HEK293 (cell line): ENCODE results near the gene ISM2.

Source experiments
- CTCF ChIA-PET: fragments of 350-600 bp; formaldehyde crosslinking; extraction: SDS; loops from one replicate; lab custom pipeline; 2021; ENCODE audit warnings: antibody characterized with exemption; lab: Yijun Ruan, JAX
- POLR2A ChIA-PET: fragments of 300-600 bp; formaldehyde crosslinking; extraction: SDS; loops from one replicate; lab custom pipeline; 2020; ENCODE audit warnings: antibody characterized with exemption, inconsistent platforms; lab: Yijun Ruan, JAX
- H3K27ac ChIP-seq: fragments of 200-500 bp; sonication (Bioruptor generic); 2 replicates; pipeline ENCODE4 v1.5.1; 2014; ENCODE audit warnings: low read depth, low read length, control low read depth, inconsistent platforms; ENCODE audit errors: extremely low read depth
- H3K36me3 ChIP-seq, 2 experiments: fragments of 200-500 bp in 1 of 2; sonication (Bioruptor generic) in 1 of 2; 1 replicate in 1 of 2; 2 replicates in 1 of 2; pipeline ENCODE4 v1.5.1; 2014 to 2017; ENCODE audit warnings: inconsistent platforms in 2 of 2, low read length in 2 of 2; ENCODE audit not compliant: control insufficient read depth in 2 of 2, insufficient read depth in 1 of 2
- H3K4me1 ChIP-seq: fragments of 200-500 bp; sonication (Bioruptor generic); 2 replicates; pipeline ENCODE4 v1.5.1; 2014; ENCODE audit warnings: mild to moderate bottlenecking, low read length, inconsistent platforms; ENCODE audit not compliant: control insufficient read depth, insufficient read depth
- H3K4me3 ChIP-seq: 2 replicates; pipeline ENCODE4 v1.5.1; 2011; ENCODE audit warnings: low read depth, mild to moderate bottlenecking, control low read depth, low read length, moderate library complexity
- H3K9me3 ChIP-seq: fragments of 200-500 bp; sonication (Bioruptor generic); 2 replicates; pipeline ENCODE4 v1.5.1; 2014; ENCODE audit warnings: low read depth, low read length, inconsistent platforms; ENCODE audit not compliant: control insufficient read depth, insufficient read depth
- ATF2 ChIP-seq: fragments of 450-650 bp; formaldehyde crosslinking; IDR thresholded peaks from 2 replicates; pipeline ENCODE4 v1.5.1; 2016; ENCODE audit warnings: missing biosample characterization, missing genetic modification characterization, low read depth
- GLI4 ChIP-seq: fragments of 450-650 bp; formaldehyde crosslinking; IDR thresholded peaks from 2 replicates; pipeline ENCODE4 v1.5.1; 2016; ENCODE audit warnings: missing biosample characterization, missing genetic modification characterization
- GLIS2 ChIP-seq: fragments of 450-650 bp; formaldehyde crosslinking; IDR thresholded peaks from 2 replicates; pipeline ENCODE4 v1.5.1; 2016; ENCODE audit warnings: missing biosample characterization, missing genetic modification characterization
- INSM2 ChIP-seq: fragments of 450-650 bp; formaldehyde crosslinking; IDR thresholded peaks from 2 replicates; pipeline ENCODE4 v1.5.1; 2016; ENCODE audit warnings: missing biosample characterization, missing genetic modification characterization
- KLF8 ChIP-seq: fragments of 450-650 bp; formaldehyde crosslinking; IDR thresholded peaks from 2 replicates; pipeline ENCODE4 v1.5.1; 2016; ENCODE audit warnings: missing biosample characterization, missing genetic modification characterization
- OSR2 ChIP-seq: fragments of 450-650 bp; formaldehyde crosslinking; IDR thresholded peaks from 2 replicates; pipeline ENCODE4 v1.5.1; 2016; ENCODE audit warnings: missing biosample characterization, missing genetic modification characterization
- PATZ1 ChIP-seq: fragments of 450-650 bp; formaldehyde crosslinking; IDR thresholded peaks from 2 replicates; pipeline ENCODE4 v1.5.1; 2016; ENCODE audit warnings: missing biosample characterization, missing genetic modification characterization
- PRDM1 ChIP-seq: fragments of 450-650 bp; formaldehyde crosslinking; IDR thresholded peaks from 2 replicates; pipeline ENCODE4; 2016; ENCODE audit warnings: missing biosample characterization, missing genetic modification characterization
- RBAK ChIP-seq: fragments of 450-650 bp; formaldehyde crosslinking; IDR thresholded peaks from 2 replicates; pipeline ENCODE4 v1.5.1; 2016; ENCODE audit warnings: missing biosample characterization, missing genetic modification characterization
- SCRT2 ChIP-seq: fragments of 450-650 bp; formaldehyde crosslinking; IDR thresholded peaks from 2 replicates; pipeline ENCODE4 v1.5.1; 2016; ENCODE audit warnings: missing biosample characterization, missing genetic modification characterization
- ZBTB11 ChIP-seq: fragments of 450-650 bp; formaldehyde crosslinking; conservative IDR thresholded peaks from 2 replicates; pipeline ENCODE4 v1.5.1; 2016; ENCODE audit warnings: low read depth, missing biosample characterization, missing genetic modification characterization
- ZBTB48 ChIP-seq: fragments of 450-650 bp; formaldehyde crosslinking; IDR thresholded peaks from 2 replicates; pipeline ENCODE4 v1.5.1; 2016; ENCODE audit warnings: missing biosample characterization, missing genetic modification characterization
- ZBTB6 ChIP-seq: fragments of 450-650 bp; formaldehyde crosslinking; IDR thresholded peaks from 2 replicates; pipeline ENCODE4 v1.5.1; 2017; ENCODE audit warnings: missing biosample characterization, missing genetic modification characterization
- ZBTB8A ChIP-seq: fragments of 450-650 bp; formaldehyde crosslinking; IDR thresholded peaks from 2 replicates; pipeline ENCODE4 v1.5.1; 2016; ENCODE audit warnings: missing biosample characterization, missing genetic modification characterization
- ZEB2 ChIP-seq: fragments of 450-650 bp; formaldehyde crosslinking; IDR thresholded peaks from 2 replicates; pipeline ENCODE4 v1.5.1; 2016; ENCODE audit warnings: missing biosample characterization, missing genetic modification characterization
- ZFHX2 ChIP-seq: fragments of 450-650 bp; formaldehyde crosslinking; conservative IDR thresholded peaks from 2 replicates; pipeline ENCODE4 v1.5.1; 2016; ENCODE audit warnings: missing biosample characterization, missing genetic modification characterization
- ZNF10 ChIP-seq: fragments of 450-650 bp; formaldehyde crosslinking; IDR thresholded peaks from 2 replicates; pipeline ENCODE4 v1.5.1; 2017; ENCODE audit warnings: missing biosample characterization, missing genetic modification characterization
- ZNF114 ChIP-seq: fragments of 450-650 bp; formaldehyde crosslinking; IDR thresholded peaks from 2 replicates; pipeline ENCODE4 v1.5.0; 2017; ENCODE audit warnings: missing biosample characterization, missing genetic modification characterization
- ZNF16 ChIP-seq: fragments of 450-650 bp; formaldehyde crosslinking; IDR thresholded peaks from 2 replicates; pipeline ENCODE4 v1.5.1; 2016; ENCODE audit warnings: low read depth, missing biosample characterization, missing genetic modification characterization
- ZNF26 ChIP-seq: fragments of 450-650 bp; formaldehyde crosslinking; IDR thresholded peaks from 2 replicates; pipeline ENCODE4 v1.5.1; 2016; ENCODE audit warnings: missing biosample characterization, missing genetic modification characterization
- ZNF529 ChIP-seq: fragments of 450-650 bp; formaldehyde crosslinking; IDR thresholded peaks from 2 replicates; pipeline ENCODE4 v1.5.1; 2017; ENCODE audit warnings: missing genetic modification characterization, missing biosample characterization; ENCODE audit not compliant: insufficient replicate concordance
- ZNF544 ChIP-seq: fragments of 450-650 bp; formaldehyde crosslinking; IDR thresholded peaks from 2 replicates; pipeline ENCODE4 v1.5.0; 2017; ENCODE audit warnings: missing biosample characterization, missing genetic modification characterization
- ZNF560 ChIP-seq: fragments of 450-650 bp; formaldehyde crosslinking; IDR thresholded peaks from 2 replicates; pipeline ENCODE4 v1.5.1; 2017; ENCODE audit warnings: missing biosample characterization, missing genetic modification characterization, borderline replicate concordance
- ZNF677 ChIP-seq: fragments of 450-650 bp; IDR thresholded peaks from 2 replicates; pipeline ENCODE4 v1.5.0; 2018; ENCODE audit warnings: missing biosample characterization, mild to moderate bottlenecking, missing genetic modification characterization, moderate library complexity
- ZNF747 ChIP-seq: fragments of 450-650 bp; formaldehyde crosslinking; IDR thresholded peaks from 2 replicates; pipeline ENCODE4 v1.5.1; 2016; ENCODE audit warnings: missing biosample characterization, missing genetic modification characterization
- ZNF792 ChIP-seq: fragments of 450-650 bp; formaldehyde crosslinking; IDR thresholded peaks from 2 replicates; pipeline ENCODE4 v1.5.1; 2016; ENCODE audit warnings: missing biosample characterization, missing genetic modification characterization

The ISM2 gene

GRCh38 chr14:77511486-77512162 lies 13.0 kb upstream of the ISM2 start:
- peaks cover 4 to 20% of the 10 kb centered on the region in 2 experiments for H3K36me3 ChIP-seq
- no peaks in the 10 kb centered on the region for H3K4me1 ChIP-seq
- no peak for TF ChIP-seq ZNF16
- no peak for TF ChIP-seq INSM2 (tag by site-specific recombination)
- TF ChIP-seq GLIS2: no peak
- no peak for TF ChIP-seq OSR2 (tag by site-specific recombination)
- no peak for TF ChIP-seq PATZ1 (tag by site-specific recombination)
- TF ChIP-seq ZNF747 (tag by site-specific recombination): no peak
- TF ChIP-seq ZBTB6 (tag by site-specific recombination): no peak
- TF ChIP-seq ZNF544 (tag by site-specific recombination): no peak
- no peak for TF ChIP-seq RBAK
- TF ChIP-seq ZBTB11: no peak
- no peak for TF ChIP-seq PRDM1 (tag by site-specific recombination)
- no peak for TF ChIP-seq ZBTB8A (tag by site-specific recombination)
- no peak for TF ChIP-seq ZFHX2 (tag by site-specific recombination)
- CTCF ChIA-PET: interaction anchor here (0.6 kb wide), 1 partner anchor 39 kb away, joined by 6 read pairs; no protein-coding TSS in a partner anchor
- POLR2A ChIA-PET: no interaction called here
- H3K9me3 ChIP-seq: no peaks in the 10 kb centered on the region
- no peak overlapping the region for H3K27ac ChIP-seq
- no peak overlapping the region for H3K4me3 ChIP-seq

GRCh38 chr14:77509366-77509765 lies 10.8 kb upstream of the ISM2 start:
- no peak overlapping the region for H3K27ac ChIP-seq
- H3K36me3 ChIP-seq: peaks cover 4 to 20% of the 10 kb centered on the region in 2 experiments; a peak in 2 of 3 replicates
- ChIA-PET POLR2A (no interaction called here), CTCF (no interaction called here)
- no peaks in the 10 kb centered on the region for H3K9me3 ChIP-seq
- no peak overlapping the region for H3K4me3 ChIP-seq
- no peaks in the 10 kb centered on the region for H3K4me1 ChIP-seq
- TF ChIP-seq ATF2 (tag by site-specific recombination): no peak
- TF ChIP-seq ZEB2: no peak
- TF ChIP-seq ZNF677 (tag by site-specific recombination): no peak
- no peak for TF ChIP-seq ZNF10 (tag by site-specific recombination)
- no peak for TF ChIP-seq ZNF560 (tag by site-specific recombination)
- no peak for TF ChIP-seq ZNF529 (tag by site-specific recombination)
- TF ChIP-seq ZNF26 (tag by site-specific recombination): no peak
- no peak for TF ChIP-seq GLI4 (tag by site-specific recombination)
- no peak for TF ChIP-seq SCRT2 (tag by site-specific recombination)
- no peak for TF ChIP-seq KLF8 (tag by site-specific recombination)
- no peak for TF ChIP-seq ZBTB48 (tag by site-specific recombination)
- TF ChIP-seq ZNF792: no peak
- TF ChIP-seq ZNF114 (tag by site-specific recombination): no peak
